Neutrophil (primary cell): ENCODE data around the gene MRPL21.

Experiments
- H3K27ac ChIP-seq: fragments of 200-600 bp; sonication (generic); 2 replicates; pipeline ENCODE4 v1.5.1; 2016; ENCODE audit warnings: mild to moderate bottlenecking, moderate library complexity
- H3K27me3 ChIP-seq: fragments of 200-600 bp; sonication (generic); 2 replicates; pipeline ENCODE4 v1.6.0; 2016; ENCODE audit warnings: mild to moderate bottlenecking
- H3K36me3 ChIP-seq: fragments of 200-600 bp; sonication (generic); 2 replicates; pipeline ENCODE4 v1.5.1; 2017
- H3K4me1 ChIP-seq, 2 experiments: fragments of 200-600 bp in 1 of 2; sonication (generic) in 1 of 2; 1 replicate in 1 of 2; 2 replicates in 1 of 2; pipeline versions ENCODE4 v1.5.1 to v1.6.1; 2013 to 2016; ENCODE audit warnings: low read depth in 1 of 2, low read length in 1 of 2, mild to moderate bottlenecking in 1 of 2, moderate library complexity in 1 of 2; ENCODE audit not compliant: control insufficient read depth in 1 of 2, insufficient read depth in 1 of 2
- H3K4me3 ChIP-seq, 2 experiments: fragments of 200-600 bp in 1 of 2; sonication (generic) in 1 of 2; 1 replicate in 1 of 2; 2 replicates in 1 of 2; pipeline ENCODE4 v1.5.1; 2013 to 2016; ENCODE audit warnings: low read depth in 1 of 2, low read length in 1 of 2, mild to moderate bottlenecking in 1 of 2, moderate library complexity in 1 of 2
- H3K9me3 ChIP-seq: fragments of 200-600 bp; sonication (generic); 2 replicates; pipeline ENCODE4 v1.5.1; 2016
- CTCF ChIP-seq: fragments of 200-600 bp; sonication (generic); IDR thresholded peaks from 2 replicates; pipeline ENCODE4 v1.5.1; 2016; ENCODE audit warnings: antibody characterized with exemption

The MRPL21 gene

GRCh38 chr11:68896171-68896959 is 7.3 kb downstream of the MRPL21 start:
- Histone ChIP-seq H3K27me3 (no peaks in the 10 kb centered on the region), H3K4me1 (no peaks in the 10 kb centered on the region), H3K9me3 (no peaks in the 10 kb centered on the region), H3K27ac (no peak overlapping the region), H3K4me3 (no peak overlapping the region), H3K36me3 (peaks cover 85% of the 10 kb centered on the region)
- TF ChIP-seq CTCF, result no peak

- Histone ChIP-seq H3K36me3 (peaks cover 74% of the 10 kb centered on the region), H3K4me1 (no peaks in the 10 kb centered on the region), H3K27ac (no peak overlapping the region), H3K9me3 (no peaks in the 10 kb centered on the region), H3K27me3 (no peaks in the 10 kb centered on the region), H3K4me3 (no peak overlapping the region)
- no peak for TF ChIP-seq CTCF
Observed at GRCh38 chr11:68893282-68893681, 10.3 kb downstream of the MRPL21 start.

GRCh38 chr11:68892576-68892975 is 11.1 kb downstream of the MRPL21 start:
- no peak for TF ChIP-seq CTCF
- H3K9me3 ChIP-seq, result no peaks in the 10 kb centered on the region
- H3K27ac ChIP-seq, result no peak overlapping the region
- no peaks in the 10 kb centered on the region for H3K27me3 ChIP-seq
- no peak overlapping the region for H3K4me3 ChIP-seq
- no peaks in the 10 kb centered on the region for H3K4me1 ChIP-seq
- peaks cover 67% of the 10 kb centered on the region for H3K36me3 ChIP-seq

- H3K27ac ChIP-seq, result no peak overlapping the region
- no peaks in the 10 kb centered on the region for H3K27me3 ChIP-seq
- no peaks in the 10 kb centered on the region for H3K4me1 ChIP-seq
- H3K4me3 ChIP-seq, result no peak overlapping the region
- no peak for TF ChIP-seq CTCF
- no peaks in the 10 kb centered on the region for H3K9me3 ChIP-seq
- peaks cover 56% of the 10 kb centered on the region for H3K36me3 ChIP-seq
Observed at GRCh38 chr11:68891351-68891948, 12.2 kb downstream of the MRPL21 start.

GRCh38 chr11:68890490-68891231 is 13.0 kb downstream of the MRPL21 start:
- no peak overlapping the region for H3K4me3 ChIP-seq
- H3K27me3 ChIP-seq, result no peaks in the 10 kb centered on the region
- H3K9me3 ChIP-seq, result no peaks in the 10 kb centered on the region
- H3K36me3 ChIP-seq, result peaks cover 48% of the 10 kb centered on the region
- no peak for TF ChIP-seq CTCF
- no peaks in the 10 kb centered on the region for H3K4me1 ChIP-seq
- no peak overlapping the region for H3K27ac ChIP-seq
